K562 (cell line): ENCODE results near the gene TFEB. TPM values are rescaled to one million over a fixed set of nuclear protein-coding genes. Genes with fewer than 3 reads are reported as not detected.

Experiments
- ARID1B ChIP-seq: fragments of 450-650 bp; IDR thresholded peaks from 2 replicates; pipeline ENCODE4 v1.6.1; 2016; ENCODE audit warnings: antibody characterized with exemption, mild to moderate bottlenecking, inconsistent platforms
- BMI1 ChIP-seq: fragments of 150-350 bp; IDR thresholded peaks from 2 replicates; pipeline ENCODE4 v1.6.1; 2014; ENCODE audit warnings: low read length
- ETV5 ChIP-seq: sonication (generic); formaldehyde crosslinking; IDR thresholded peaks from 2 replicates; pipeline ENCODE4 v1.4.0; 2020; ENCODE audit warnings: low read depth, mild to moderate bottlenecking, missing genetic modification reagents
- HDAC2 ChIP-seq: fragments of 450-650 bp; IDR thresholded peaks from 2 replicates; pipeline ENCODE4 v1.6.1; 2016; ENCODE audit warnings: mild to moderate bottlenecking
- HEY1 ChIP-seq: fragments of 250-450 bp; sonication (Bioruptor Pico); IDR thresholded peaks from 2 replicates; pipeline ENCODE4 v1.5.0; 2020; ENCODE audit warnings: mild to moderate bottlenecking, moderate library complexity, borderline replicate concordance
- JUND ChIP-seq, 2 experiments: IDR thresholded peaks; 2 replicates in 1 of 2; 3 replicates in 1 of 2; pipeline ENCODE4 v1.6.1; 2011; ENCODE audit warnings: borderline replicate concordance in 2 of 2, low read depth in 2 of 2, low read length in 2 of 2, improper control_type of control experiment in 1 of 2, missing biosample characterization in 1 of 2, missing genetic modification characterization in 1 of 2, missing genetic modification reagents in 1 of 2
- L3MBTL2 ChIP-seq: fragments of 450-650 bp; IDR thresholded peaks from 2 replicates; pipeline ENCODE4 v1.6.1; 2016; ENCODE audit warnings: mild to moderate bottlenecking, moderate library complexity
- MAZ ChIP-seq, 2 experiments: fragments of 450-650 bp in 1 of 2; sonication (generic) in 1 of 2; formaldehyde crosslinking; IDR thresholded peaks in 1 of 2; conservative IDR thresholded peaks in 1 of 2; 2 replicates each; pipeline versions ENCODE4 v1.4.0 to v1.5.0; 2020; ENCODE audit warnings: mild to moderate bottlenecking in 1 of 2, missing genetic modification reagents in 1 of 2
- MCM3 ChIP-seq: fragments of 450-650 bp; IDR thresholded peaks from 2 replicates; pipeline ENCODE4 v1.6.1; 2016
- MTA1 ChIP-seq: fragments of 450-650 bp; IDR thresholded peaks from 2 replicates; pipeline ENCODE4 v1.6.1; 2017; ENCODE audit warnings: borderline replicate concordance
- PTRF ChIP-seq: fragments of 450-650 bp; IDR thresholded peaks from 2 replicates; pipeline ENCODE4 v1.6.1; 2016; ENCODE audit warnings: mild to moderate bottlenecking, missing genetic modification characterization, missing compliant biosample characterization
- RBM15 ChIP-seq: fragments of 200-400 bp; formaldehyde crosslinking; IDR thresholded peaks from 2 replicates; pipeline ENCODE4 v1.6.1; 2018; ENCODE audit warnings: mild to moderate bottlenecking, low read length, moderate library complexity; ENCODE audit not compliant: insufficient read depth
- TRIM28 ChIP-seq: fragments of 450-650 bp; IDR thresholded peaks from 2 replicates; pipeline ENCODE4 v1.6.1; 2017
- ZKSCAN8 ChIP-seq: fragments of 200-800 bp; sonication (Bioruptor generic); IDR thresholded peaks from 2 replicates; pipeline ENCODE4 v1.6.1; 2016; ENCODE audit warnings: missing genetic modification characterization, missing compliant biosample characterization
- ZSCAN32 ChIP-seq: fragments of 450-650 bp; formaldehyde crosslinking; IDR thresholded peaks from 2 replicates; pipeline ENCODE4 v1.4.0; 2020; ENCODE audit warnings: mild to moderate bottlenecking, moderate library complexity
- polyA plus RNA-seq, 8 experiments: library from polyadenylated mRNA; depleted of rRNA in 4 of 8; stranded (reverse) in 5 of 8; unstranded in 3 of 8; fragments of >200 nt; fragmentation: Nextera tagmentation in 2 of 8; fragmentation: Illumina TruSeq in 1 of 8; extraction: Ambion mirVana in 2 of 8; extraction: Trizol in 1 of 8; gene quantifications; 2 replicates each; pipeline versions ENCODE4 v1.2.1 to v1.2.3, GENCODE V29; 2011 to 2014; ENCODE audit warnings: inconsistent platforms in 1 of 8, missing spikeins in 1 of 8
- total RNA-seq, 7 experiments: library from RNA; depleted of rRNA in 6 of 7; stranded (reverse); fragments of >200 nt in 6 of 7; fragmentation: Illumina TruSeq in 2 of 7; extraction: Trizol in 2 of 7; gene quantifications; 2 replicates each; pipeline versions ENCODE4 v1.2.1 to v1.2.3, GENCODE V29; 2011 to 2021; ENCODE audit warnings: low replicate concordance in 1 of 7
- TF ChIP-seq, protein P1 (sequence below): sonication (generic); formaldehyde crosslinking; IDR thresholded peaks from 2 replicates; pipeline ENCODE4 v1.8.1; 2023; ENCODE audit warnings: mild to moderate bottlenecking, missing genetic modification reagents
- TF ChIP-seq, protein P2 (sequence below): fragments of 450-650 bp; IDR thresholded peaks from 2 replicates; pipeline ENCODE4 v1.6.1; 2014; ENCODE audit warnings: low read depth, mild to moderate bottlenecking, moderate library complexity, borderline replicate concordance

Gene TFEB
- total and polyA plus RNA-seq, 9 of the 15 experiments (the other 6 are each of a cell fraction or from before 2014, with no cell fraction given), result 0.04 to 4.7 (median 2.0) TPM

DNA sequence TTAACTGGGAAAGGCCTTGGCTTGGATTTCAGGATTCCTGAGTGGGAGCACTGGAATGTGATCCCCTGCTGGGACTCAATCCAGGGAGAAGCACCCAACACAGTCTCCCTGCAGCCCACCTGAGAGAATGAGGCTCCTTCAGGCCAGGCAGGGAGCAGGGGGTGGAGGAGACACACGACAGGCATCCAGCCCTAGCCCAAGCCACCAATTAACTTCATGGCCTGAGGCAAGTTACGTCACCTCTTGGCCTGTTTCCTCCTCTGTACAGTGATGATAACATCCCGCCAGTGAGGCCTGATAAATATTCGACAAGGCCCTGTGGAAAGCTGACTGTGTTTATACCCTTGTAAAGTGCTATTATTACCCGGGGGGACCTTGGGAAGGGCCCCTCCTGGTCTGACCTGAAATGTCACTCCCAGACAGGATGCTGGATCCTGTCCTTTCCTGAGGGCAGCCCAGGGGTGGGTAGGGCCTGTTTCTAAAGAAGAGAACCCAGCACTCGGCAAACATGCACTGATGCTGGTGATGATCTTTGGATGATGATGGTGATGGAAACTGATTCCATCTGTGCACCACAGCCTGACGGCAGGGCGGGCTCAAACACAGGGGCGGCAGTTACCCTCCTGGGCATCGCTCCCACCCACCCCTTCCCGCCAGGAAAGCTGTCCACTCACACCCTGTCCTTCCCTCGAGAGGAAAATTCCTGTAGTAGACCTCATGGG lies 31.9 kb upstream of the TFEB start (continued):
- TF ChIP-seq RBM15 (no peak), ARID1B (peak; percentile 84), JUND (IDR thresholded peaks at IDR 0.05; ENCODE audit: borderline replicate concordance, low read depth, low read length) (peak; percentile 94), JUND (tag; IDR thresholded peaks at IDR 0.05; ENCODE audit: borderline replicate concordance, low read depth, low read length) (peak; percentile 94; the same call in 2 of the 3 replicates), ZKSCAN8 (CRISPR knock-in tag) (no peak), PTRF (no peak), MCM3 (no peak), HDAC2 (peak; percentile 36; the same call in 1 of the 2 replicates), TRIM28 (no peak), BMI1 (no peak), MTA1 (no peak), HEY1 (CRISPR knock-in tag) (no peak), ETV5 (CRISPR knock-in tag) (no peak), L3MBTL2 (peak; percentile 41; the same call in 1 of the 2 replicates), MAZ (CRISPR knock-in tag; conservative IDR thresholded peaks at IDR 0.05 in 1 of 2, IDR thresholded peaks at IDR 0.05 in 1 of 2) (peak in 1 of 2 experiments; percentile 33; a peak in 1 of 4 replicates), ZSCAN32 (no peak)
- TF ChIP-seq, protein P1, sequence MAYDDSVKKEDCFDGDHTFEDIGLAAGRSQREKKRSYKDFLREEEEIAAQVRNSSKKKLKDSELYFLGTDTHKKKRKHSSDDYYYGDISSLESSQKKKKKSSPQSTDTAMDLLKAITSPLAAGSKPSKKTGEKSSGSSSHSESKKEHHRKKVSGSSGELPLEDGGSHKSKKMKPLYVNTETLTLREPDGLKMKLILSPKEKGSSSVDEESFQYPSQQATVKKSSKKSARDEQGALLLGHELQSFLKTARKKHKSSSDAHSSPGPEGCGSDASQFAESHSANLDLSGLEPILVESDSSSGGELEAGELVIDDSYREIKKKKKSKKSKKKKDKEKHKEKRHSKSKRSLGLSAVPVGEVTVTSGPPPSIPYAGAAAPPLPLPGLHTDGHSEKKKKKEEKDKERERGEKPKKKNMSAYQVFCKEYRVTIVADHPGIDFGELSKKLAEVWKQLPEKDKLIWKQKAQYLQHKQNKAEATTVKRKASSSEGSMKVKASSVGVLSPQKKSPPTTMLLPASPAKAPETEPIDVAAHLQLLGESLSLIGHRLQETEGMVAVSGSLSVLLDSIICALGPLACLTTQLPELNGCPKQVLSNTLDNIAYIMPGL, result no peak
- TF ChIP-seq, protein P2, sequence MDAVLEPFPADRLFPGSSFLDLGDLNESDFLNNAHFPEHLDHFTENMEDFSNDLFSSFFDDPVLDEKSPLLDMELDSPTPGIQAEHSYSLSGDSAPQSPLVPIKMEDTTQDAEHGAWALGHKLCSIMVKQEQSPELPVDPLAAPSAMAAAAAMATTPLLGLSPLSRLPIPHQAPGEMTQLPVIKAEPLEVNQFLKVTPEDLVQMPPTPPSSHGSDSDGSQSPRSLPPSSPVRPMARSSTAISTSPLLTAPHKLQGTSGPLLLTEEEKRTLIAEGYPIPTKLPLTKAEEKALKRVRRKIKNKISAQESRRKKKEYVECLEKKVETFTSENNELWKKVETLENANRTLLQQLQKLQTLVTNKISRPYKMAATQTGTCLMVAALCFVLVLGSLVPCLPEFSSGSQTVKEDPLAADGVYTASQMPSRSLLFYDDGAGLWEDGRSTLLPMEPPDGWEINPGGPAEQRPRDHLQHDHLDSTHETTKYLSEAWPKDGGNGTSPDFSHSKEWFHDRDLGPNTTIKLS, result no peak
